GM12878 (cell line): ENCODE data around the gene BAG3. TPM values are rescaled to one million over a fixed set of nuclear protein-coding genes. Genes with fewer than 3 reads are reported as not detected.

Source experiments
- ATAC-seq: fragments of 200-7000 bp; cut with Tn5 transposase; 3 replicates; pipeline ENCODE4 v1.9.1; 2020; ENCODE audit warnings: mild to moderate bottlenecking, moderate library complexity
- BruUV-seq: library from RNA; stranded (reverse); fragments of 400-500 nt; replicated peaks from 2 replicates; lab custom pipeline; 2021; lab: Mats Ljungman, UMichigan
- CTCF ChIA-PET: fragments of 300-600 bp; sonication (Branson Sonifier 250); formaldehyde crosslinking; extraction: SDS; loops from one replicate; lab custom pipeline; 2021; ENCODE audit warnings: inconsistent platforms; lab: Yijun Ruan, JAX
- POLR2A ChIA-PET: fragments of 350-600 bp; formaldehyde crosslinking; extraction: SDS; loops from one replicate; lab custom pipeline; 2021; ENCODE audit warnings: inconsistent platforms; lab: Charles Lee
- RAD21 ChIA-PET: fragments of 300-600 bp; sonication (Branson Sonifier 250); formaldehyde crosslinking; loops from one replicate; lab custom pipeline; 2023; ENCODE audit warnings: antibody characterized with exemption; ENCODE audit not compliant: unreplicated experiment; lab: Charles Lee
- SMC1A ChIA-PET: fragments of 300-600 bp; sonication (Branson Sonifier 250); formaldehyde crosslinking; loops from one replicate; lab custom pipeline; 2023; ENCODE audit not compliant: unreplicated experiment, uncharacterized antibody; lab: Charles Lee
- DNase-seq: peaks from one replicate; pipeline ENCODE4 v3.0.0-alpha.2; 2011; ENCODE audit warnings: low read depth, low spot score
- FAIRE-seq: peaks from 3 replicates; lab custom pipeline; 2011; peaks lifted over from hg19 to GRCh38; lab: Jason Lieb, UNC
- H2AFZ ChIP-seq: 2 replicates; pipeline ENCODE4 v1.6.0; 2011; ENCODE audit warnings: low read depth, low read length, control low read depth; ENCODE audit not compliant: control insufficient read depth
- H3K27ac ChIP-seq: 2 replicates; pipeline ENCODE4 v1.5.1; 2011; ENCODE audit warnings: control low read depth; ENCODE audit not compliant: control insufficient read depth, insufficient read depth
- H3K27me3 ChIP-seq, 2 experiments: replicated peaks in 1 of 2; 2 replicates each; pipeline versions ENCODE4 v1.6.0 to v1.6.1; 2011; ENCODE audit warnings: low read length in 1 of 2; ENCODE audit not compliant: control insufficient read depth in 2 of 2, insufficient read depth in 2 of 2
- H3K36me3 ChIP-seq, 2 experiments: 2 replicates each; pipeline ENCODE4 v1.5.1; 2011; ENCODE audit warnings: low read length in 1 of 2; ENCODE audit not compliant: control insufficient read depth in 2 of 2, insufficient read depth in 2 of 2
- H3K4me1 ChIP-seq: 2 replicates; pipeline ENCODE4 v1.6.1; 2011; ENCODE audit warnings: mild to moderate bottlenecking, low read length, moderate library complexity, mixed read lengths; ENCODE audit not compliant: control insufficient read depth, insufficient read depth
- H3K4me2 ChIP-seq: 2 replicates; pipeline ENCODE4 v1.6.0; 2011; ENCODE audit warnings: control low read depth; ENCODE audit not compliant: control insufficient read depth, insufficient read depth
- H3K4me3 ChIP-seq: fragments of 200-600 bp; sonication (generic); 2 replicates; pipeline ENCODE4 v1.5.1; 2016
- H3K79me2 ChIP-seq: 2 replicates; pipeline ENCODE4 v1.6.0; 2011; ENCODE audit warnings: low read length; ENCODE audit not compliant: control insufficient read depth, insufficient read depth
- H3K9ac ChIP-seq: 2 replicates; pipeline ENCODE4 v1.8.0; 2011; ENCODE audit warnings: low read length, control low read depth, mixed read lengths; ENCODE audit not compliant: control insufficient read depth, insufficient read depth
- H3K9me3 ChIP-seq: replicated peaks from 3 replicates; pipeline ENCODE4 v1.5.1; 2011; ENCODE audit warnings: mild to moderate bottlenecking, low read length; ENCODE audit not compliant: control insufficient read depth, insufficient read depth
- H4K20me1 ChIP-seq: 2 replicates; pipeline ENCODE4 v1.6.0; 2011; ENCODE audit not compliant: control insufficient read depth, insufficient read depth
- KLF5 ChIP-seq: fragments of 450-650 bp; IDR thresholded peaks from 2 replicates; pipeline ENCODE4 v1.6.1; 2014; ENCODE audit warnings: mild to moderate bottlenecking; ENCODE audit not compliant: partially characterized antibody
- NBN ChIP-seq: fragments of 450-650 bp; IDR thresholded peaks from 2 replicates; pipeline ENCODE4 v1.6.1; 2016
- NR2C1 ChIP-seq: fragments of 450-650 bp; IDR thresholded peaks from 2 replicates; pipeline ENCODE4 v1.6.1; 2017; ENCODE audit warnings: antibody characterized with exemption, mild to moderate bottlenecking, moderate library complexity
- RUNX3 ChIP-seq: IDR thresholded peaks from 2 replicates; pipeline ENCODE4 v1.6.1; 2012; ENCODE audit warnings: low read length, inconsistent platforms
- SIX5 ChIP-seq: IDR thresholded peaks from 2 replicates; pipeline ENCODE4 v1.6.1; 2011; ENCODE audit warnings: mild to moderate bottlenecking, low read depth, low read length, moderate library complexity; ENCODE audit not compliant: severe bottlenecking
- SMC3 ChIP-seq: IDR thresholded peaks from 2 replicates; pipeline ENCODE4 v1.6.1; 2011; ENCODE audit warnings: low read length, improper control_type of control experiment, borderline replicate concordance
- WGBS: methylation state at CpG from one replicate; pipeline ENCODE4 v1.1.6; 2016; ENCODE audit warnings: low lambda C conversion rate; ENCODE audit not compliant: insufficient replicate concordance, insufficient coverage; ENCODE audit errors: missing lambda C conversion rate; 5-methylcytosine and 5-hydroxymethylcytosine counted together
- in situ Hi-C: fragments of 300-500 bp; cut with MboI; formaldehyde crosslinking; loops from 9 replicates; pipeline ENCODE4 v1.14.3; 2018; ENCODE audit warnings: mixed read lengths
- intact Hi-C: fragments of 100-400 bp; cut with micrococcal nuclease; formaldehyde crosslinking; loops from one replicate; pipeline ENCODE4 v1.14.2; 2022; ENCODE audit not compliant: unreplicated experiment
- polyA plus RNA-seq, 11 experiments: library from polyadenylated mRNA; depleted of rRNA in 4 of 11; unstranded in 6 of 11; stranded (reverse) in 5 of 11; fragments of >200 nt; fragmentation: Nextera tagmentation in 4 of 11; fragmentation: Illumina TruSeq in 1 of 11; extraction: Ambion mirVana in 4 of 11; extraction: Trizol in 1 of 11; gene quantifications; 1 replicate in 1 of 11; 2 replicates in 10 of 11; pipeline versions ENCODE4 v1.2.1 to v1.2.3, GENCODE V29; 2011 to 2016; ENCODE audit warnings: inconsistent platforms in 2 of 11, missing spikeins in 2 of 11, low read depth in 1 of 11
- total RNA-seq, 4 experiments: library from RNA; depleted of rRNA in 3 of 4; stranded (reverse); fragments of >200 nt in 3 of 4; fragmentation: Illumina TruSeq in 1 of 4; extraction: Trizol in 1 of 4; gene quantifications; 2 replicates each; pipeline versions ENCODE4 v1.2.1 to v1.2.3, GENCODE V29; 2013 to 2021
- TF ChIP-seq, protein P1 (sequence below): IDR thresholded peaks from 2 replicates; pipeline ENCODE4 v1.6.1; 2012; ENCODE audit warnings: low read depth, low read length, improper control_type of control experiment
- TF ChIP-seq, protein P2 (sequence below): IDR thresholded peaks from 2 replicates; pipeline ENCODE4 v1.6.1; 2011; ENCODE audit warnings: mild to moderate bottlenecking, low read depth, low read length, moderate library complexity; ENCODE audit not compliant: insufficient replicate concordance

Gene BAG3
- total and polyA plus RNA-seq, 10 of the 15 experiments (the other 5 are each of a cell fraction or from before 2014, with no cell fraction given), result 0.71 to 14.1 (median 4.3) TPM

DNA sequence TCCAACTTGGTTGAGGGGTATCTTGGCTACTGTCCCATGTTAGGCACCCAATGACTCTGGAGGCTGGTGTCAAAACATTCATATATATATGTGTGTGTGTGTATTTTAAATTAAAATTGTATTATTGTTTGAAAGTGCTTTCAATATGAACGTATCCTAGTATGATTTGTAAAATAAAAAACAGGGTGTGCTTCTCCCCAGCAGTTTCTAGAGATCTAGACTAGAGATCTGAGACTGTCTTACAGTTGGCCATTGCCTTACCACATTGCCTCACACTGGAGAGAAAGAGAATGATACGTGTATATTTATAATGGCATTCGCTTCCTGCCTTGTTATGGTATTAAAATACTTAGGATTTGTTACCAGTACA, 1.2 kb downstream of the BAG3 start (continued):
- TF ChIP-seq, protein P1, sequence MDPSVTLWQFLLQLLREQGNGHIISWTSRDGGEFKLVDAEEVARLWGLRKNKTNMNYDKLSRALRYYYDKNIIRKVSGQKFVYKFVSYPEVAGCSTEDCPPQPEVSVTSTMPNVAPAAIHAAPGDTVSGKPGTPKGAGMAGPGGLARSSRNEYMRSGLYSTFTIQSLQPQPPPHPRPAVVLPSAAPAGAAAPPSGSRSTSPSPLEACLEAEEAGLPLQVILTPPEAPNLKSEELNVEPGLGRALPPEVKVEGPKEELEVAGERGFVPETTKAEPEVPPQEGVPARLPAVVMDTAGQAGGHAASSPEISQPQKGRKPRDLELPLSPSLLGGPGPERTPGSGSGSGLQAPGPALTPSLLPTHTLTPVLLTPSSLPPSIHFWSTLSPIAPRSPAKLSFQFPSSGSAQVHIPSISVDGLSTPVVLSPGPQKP, result no peak
- TF ChIP-seq NBN (0 out of 2 replicates have a peak, but pooled peaks have one; percentile 24), SMC3 (no peak), SIX5 (no peak)
- TF ChIP-seq, protein P2, sequence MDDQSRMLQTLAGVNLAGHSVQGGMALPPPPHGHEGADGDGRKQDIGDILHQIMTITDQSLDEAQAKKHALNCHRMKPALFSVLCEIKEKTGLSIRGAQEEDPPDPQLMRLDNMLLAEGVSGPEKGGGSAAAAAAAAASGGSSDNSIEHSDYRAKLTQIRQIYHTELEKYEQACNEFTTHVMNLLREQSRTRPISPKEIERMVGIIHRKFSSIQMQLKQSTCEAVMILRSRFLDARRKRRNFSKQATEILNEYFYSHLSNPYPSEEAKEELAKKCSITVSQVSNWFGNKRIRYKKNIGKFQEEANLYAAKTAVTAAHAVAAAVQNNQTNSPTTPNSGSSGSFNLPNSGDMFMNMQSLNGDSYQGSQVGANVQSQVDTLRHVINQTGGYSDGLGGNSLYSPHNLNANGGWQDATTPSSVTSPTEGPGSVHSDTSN, result no peak

DNA sequence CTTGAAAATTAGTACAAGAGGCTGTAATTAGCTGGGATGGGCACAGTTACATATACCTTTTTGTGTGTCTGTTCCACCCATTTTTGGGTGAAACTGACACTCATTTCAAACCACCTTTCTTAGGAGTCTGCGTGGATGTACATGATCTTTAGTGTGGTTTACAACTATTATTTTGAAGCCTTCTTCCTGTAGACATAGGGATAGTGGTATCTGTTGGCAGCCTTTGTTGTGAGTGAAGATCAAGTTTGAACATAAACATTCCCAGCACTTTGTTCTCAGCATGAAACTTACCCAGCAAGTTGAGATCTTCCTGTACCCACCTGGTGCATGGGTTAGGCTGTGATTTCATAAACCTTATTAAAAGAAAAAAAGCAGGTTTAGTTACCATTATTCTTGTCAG, 2.0 kb downstream of the BAG3 start:
- FAIRE-seq, result no peak
- H3K27me3 ChIP-seq, result no peaks in the 10 kb centered on the region
- ChIA-PET RAD21 (no interaction called here), SMC1A (interaction anchor here (1.0 to 1.6 kb wide), 3 partner anchors 113 to 207 kb away, joined by 3 to 5 read pairs (median 3); no protein-coding TSS in a partner anchor), CTCF (interaction anchor here (0.7 to 2.1 kb wide), 10 partner anchors 9 to 454 kb away, joined by 3 to 9 read pairs (median 3); no protein-coding TSS in a partner anchor), POLR2A (interaction anchor here (1.4 to 1.6 kb wide), 3 partner anchors 9 to 268 kb away, joined by 3 to 4 read pairs (median 3); no protein-coding TSS in a partner anchor)
- H3K9me3 ChIP-seq, result no peaks in the 10 kb centered on the region
- intact Hi-C loops, result loop anchor here (5.0 kb wide), 1 partner anchor 446 kb away; the partner anchor contains the start of gene GRK5
- H3K4me2 ChIP-seq, result no peak overlapping the region
- TF ChIP-seq RUNX3, result no peak; the same call in 1 of the 2 replicates
- no peak for TF ChIP-seq NR2C1
- TF ChIP-seq KLF5, result no peak
- BruUV-seq, result TSS peak; percentile 57
- no peak for DNase-seq
- ATAC-seq, result no peak
- no peaks in the 10 kb centered on the region for H3K36me3 ChIP-seq
- no peak overlapping the region for H2AFZ ChIP-seq
- 78% methylated on average over 1 of the region's 1 CpG for WGBS
- no peaks in the 10 kb centered on the region for H4K20me1 ChIP-seq
- in situ Hi-C loops, result no loop called here
- H3K4me1 ChIP-seq, result no peaks in the 10 kb centered on the region
- H3K9ac ChIP-seq, result no peak overlapping the region
- H3K27ac ChIP-seq, result no peak overlapping the region
- H3K79me2 ChIP-seq, result no peaks in the 10 kb centered on the region
- H3K4me3 ChIP-seq, result no peak overlapping the region
